HL-60/S4 treated with retinoic acid at 250 ng/mL for 4 days and 3 days (cell line): ENCODE results near the gene UTF1.

ENCODE experiments used
- in situ Hi-C: fragments of 300-500 bp; cut with MboI; formaldehyde crosslinking; loops from 2 replicates; pipeline ENCODE4 v1.7.0; 2022; ENCODE audit warnings: low sequenced_read_pairs

The UTF1 gene, protein sequence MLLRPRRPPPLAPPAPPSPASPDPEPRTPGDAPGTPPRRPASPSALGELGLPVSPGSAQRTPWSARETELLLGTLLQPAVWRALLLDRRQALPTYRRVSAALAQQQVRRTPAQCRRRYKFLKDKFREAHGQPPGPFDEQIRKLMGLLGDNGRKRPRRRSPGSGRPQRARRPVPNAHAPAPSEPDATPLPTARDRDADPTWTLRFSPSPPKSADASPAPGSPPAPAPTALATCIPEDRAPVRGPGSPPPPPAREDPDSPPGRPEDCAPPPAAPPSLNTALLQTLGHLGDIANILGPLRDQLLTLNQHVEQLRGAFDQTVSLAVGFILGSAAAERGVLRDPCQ

GRCh38 chr10:133230044-133230361, at the start of gene UTF1:
Gene UTF1, plus strand, starts transcription at chr10:133230217. Its CDS starts 72 bp downstream, at chr10:133230289.
- in situ Hi-C loops: no loop called here

GRCh38 chr10:133180965-133181639, 48.9 kb upstream of the UTF1 start:
- in situ Hi-C loops: no loop called here

DNA sequence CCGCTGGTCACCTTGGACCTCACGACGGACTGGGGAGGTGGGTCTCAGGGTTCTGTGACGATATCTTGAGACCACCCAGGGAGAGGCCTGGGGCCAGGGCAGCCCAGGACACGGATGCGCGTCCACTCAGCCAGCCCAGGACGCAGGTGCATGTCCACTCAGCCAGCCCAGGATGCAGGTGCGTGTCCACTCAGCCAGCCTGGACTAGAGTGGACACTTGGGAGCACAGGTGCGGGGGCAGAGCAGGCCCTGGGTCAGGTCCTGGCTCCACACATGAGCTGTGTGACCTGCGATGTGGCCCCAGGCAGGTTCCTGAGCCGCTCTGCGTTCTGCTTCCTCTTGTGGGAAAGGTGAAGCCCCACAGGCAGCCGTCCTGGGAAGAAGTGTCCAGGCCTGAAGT, 47.8 kb upstream of the UTF1 start:
- in situ Hi-C loops: no loop called here

DNA sequence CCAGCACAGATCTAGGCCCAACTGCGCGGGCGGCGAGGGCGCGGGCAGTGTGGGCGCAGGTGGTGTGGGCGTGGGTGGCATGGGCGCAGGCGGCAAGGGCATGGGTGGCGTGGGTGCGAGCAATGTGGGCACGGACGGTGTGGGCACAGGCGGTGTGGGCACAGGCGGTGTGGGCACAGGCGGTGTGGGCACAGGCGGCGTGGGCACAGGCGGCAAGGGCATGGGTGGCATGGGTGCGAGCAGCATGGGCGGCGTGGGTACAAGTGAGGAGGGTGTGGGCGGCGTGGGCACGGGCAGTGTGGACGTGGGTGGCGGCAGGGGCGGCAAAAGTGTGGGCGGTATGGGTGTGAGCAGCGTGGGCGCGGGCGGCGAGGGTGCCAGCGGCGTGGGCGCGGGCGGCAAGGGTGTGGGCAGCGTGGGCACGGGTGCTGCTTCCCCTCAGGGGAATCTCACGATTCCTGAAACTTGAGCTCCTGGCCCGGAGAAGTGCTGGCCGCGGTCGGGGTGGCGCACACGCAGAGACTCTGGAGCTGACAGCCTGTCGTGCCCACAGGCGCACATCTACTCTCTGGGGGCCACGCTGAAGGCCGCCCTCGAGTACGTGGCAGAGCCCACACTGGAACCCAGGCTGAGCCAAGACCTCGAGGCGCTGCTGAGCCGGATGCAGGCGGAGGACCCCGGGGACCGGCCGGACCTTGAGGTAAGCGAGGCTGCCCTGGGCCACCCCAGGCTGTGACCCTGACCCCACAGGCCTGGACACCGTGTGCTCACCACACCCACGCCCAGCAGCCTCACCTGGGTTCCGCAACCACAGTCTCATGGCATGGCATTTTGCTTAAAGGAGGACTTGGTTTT, 47.0 kb upstream of the UTF1 start:
- in situ Hi-C loops: no loop called here

DNA sequence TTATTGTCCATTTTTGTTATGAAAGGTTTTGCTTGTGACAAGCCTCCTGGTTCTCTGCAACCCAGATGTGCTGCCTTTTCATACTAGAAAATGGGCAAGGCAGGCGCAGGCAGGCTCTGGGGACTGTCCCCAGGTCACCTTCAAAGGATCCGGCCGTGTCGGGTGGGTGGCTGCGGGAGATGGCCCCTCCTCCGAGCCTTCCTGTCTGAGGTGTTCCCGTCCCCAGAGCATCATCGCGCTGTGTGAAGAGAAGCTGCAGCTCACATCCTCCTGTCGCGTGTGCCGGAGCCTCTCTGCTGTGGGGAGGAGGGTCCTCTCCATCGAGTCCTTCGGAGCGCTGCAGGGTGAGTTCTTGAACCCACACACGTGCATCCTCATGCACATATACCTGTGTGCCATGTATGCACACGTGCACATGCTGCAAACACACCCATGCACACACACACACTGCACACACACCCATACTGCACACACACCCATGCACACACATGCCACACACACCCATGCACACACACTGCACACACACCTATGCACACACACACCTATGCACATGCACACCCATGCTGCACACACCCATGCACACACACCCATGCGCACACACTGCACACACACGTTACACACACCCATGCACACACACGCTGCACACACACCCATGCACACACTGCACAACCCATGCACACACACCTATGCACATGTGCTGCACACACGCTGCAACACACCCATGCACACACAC, 46.2 kb upstream of the UTF1 start:
- in situ Hi-C loops: no loop called here

- in situ Hi-C loops: no loop called here
These were observed 45.3 kb upstream of the UTF1 start for GRCh38 chr10:133184591-133185244.

DNA sequence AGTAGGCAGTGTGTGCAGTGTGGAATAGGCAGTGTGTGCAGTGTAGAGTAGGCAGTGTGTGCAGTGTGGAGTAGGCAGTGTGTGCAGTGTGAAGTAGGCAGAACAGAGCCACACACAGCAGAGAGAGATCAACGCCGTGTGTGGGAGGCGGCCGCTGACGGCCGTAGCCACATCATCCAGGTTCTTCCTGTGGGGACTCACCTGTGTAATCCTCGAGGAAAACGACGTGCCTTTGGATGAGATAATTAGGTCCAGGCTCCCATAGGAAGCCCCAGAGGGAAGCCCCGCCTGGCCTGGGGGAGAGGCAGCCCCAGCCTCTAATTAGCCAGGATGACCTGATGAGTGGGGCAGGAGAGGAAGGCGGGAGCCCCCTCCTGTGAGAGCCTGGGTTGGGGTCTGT, 44.6 kb upstream of the UTF1 start:
- in situ Hi-C loops: no loop called here

- in situ Hi-C loops: no loop called here
These were observed 44.1 kb upstream of the UTF1 start for GRCh38 chr10:133185916-133186315.

DNA sequence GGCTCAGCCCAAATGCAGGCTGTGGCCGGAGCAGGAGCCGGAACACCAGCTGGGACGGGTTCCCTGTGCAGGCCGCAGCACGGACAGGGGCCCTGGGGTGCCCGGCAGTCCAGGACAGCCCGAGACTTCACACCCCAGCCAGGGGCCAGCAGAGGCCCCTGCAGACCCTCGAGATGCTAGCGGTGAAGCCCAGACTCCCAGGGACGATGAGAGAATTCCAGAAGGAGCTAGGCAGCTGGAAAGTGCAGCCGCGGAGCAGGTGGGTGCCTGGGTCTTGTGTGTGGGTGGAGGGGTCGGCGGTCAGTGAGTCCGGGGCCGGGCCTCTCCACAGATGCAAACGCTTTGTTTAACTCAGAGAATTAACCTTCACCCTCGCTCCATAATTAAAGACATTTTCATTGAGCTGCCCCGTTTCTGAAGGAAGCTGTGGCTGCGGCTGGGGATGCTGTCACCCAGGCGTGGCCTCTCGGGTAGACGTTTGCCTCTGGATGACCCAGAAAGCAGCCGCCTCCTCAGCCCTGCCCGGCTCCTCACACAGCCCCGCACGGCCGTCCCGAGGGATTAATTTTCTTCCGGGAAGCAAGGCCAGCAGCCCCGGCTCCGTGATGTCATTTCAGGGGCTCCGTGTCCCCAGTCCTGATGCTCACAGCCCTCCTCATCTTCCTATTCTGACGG, 43.5 kb upstream of the UTF1 start:
- in situ Hi-C loops: no loop called here

- in situ Hi-C loops: no loop called here
These were observed 42.7 kb upstream of the UTF1 start for GRCh38 chr10:133187091-133187905.

- in situ Hi-C loops: no loop called here
These were observed 41.9 kb upstream of the UTF1 start for GRCh38 chr10:133187906-133188681.

DNA sequence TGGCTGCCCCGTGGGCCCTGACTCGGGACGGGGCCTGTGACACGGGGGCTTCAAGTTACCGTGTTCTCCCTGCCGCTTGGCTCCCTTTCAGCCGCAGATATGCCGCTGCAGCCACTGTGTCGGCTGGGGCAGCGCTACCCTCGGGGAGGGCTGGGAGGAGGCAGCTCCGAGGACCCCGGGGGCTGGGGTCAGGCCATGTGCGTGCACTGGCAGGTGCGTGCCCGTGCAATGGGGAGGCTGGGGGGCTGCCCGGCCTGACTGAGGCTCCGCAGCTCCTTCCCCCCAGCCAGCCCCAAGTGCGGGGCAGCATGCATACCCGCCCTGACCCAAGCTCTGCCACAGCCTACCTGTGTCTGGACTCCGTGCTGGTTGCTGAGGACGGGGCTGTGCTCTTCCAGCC, 40.8 kb upstream of the UTF1 start:
- in situ Hi-C loops: no loop called here

GRCh38 chr10:133189726-133190125, 40.3 kb upstream of the UTF1 start:
- in situ Hi-C loops: no loop called here

DNA sequence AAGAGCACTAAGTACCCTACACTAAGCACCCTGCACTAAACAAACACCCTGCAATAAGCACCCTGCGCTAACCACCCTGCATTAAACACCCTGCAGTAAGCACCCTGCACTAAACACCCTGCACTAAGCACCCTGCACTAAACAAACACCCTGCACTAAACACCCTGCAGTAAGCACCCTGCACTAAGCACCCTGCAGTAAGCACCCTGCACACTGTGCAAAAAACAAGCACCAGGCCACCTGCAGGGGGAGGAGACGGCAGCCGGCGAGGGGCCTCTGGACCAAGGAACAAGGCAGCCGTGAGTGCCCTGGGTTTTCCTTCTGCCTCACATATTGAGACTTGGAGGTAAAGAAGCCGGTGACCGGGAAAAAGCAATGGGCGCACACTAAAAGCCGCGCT, 39.8 kb upstream of the UTF1 start:
- in situ Hi-C loops: no loop called here

DNA sequence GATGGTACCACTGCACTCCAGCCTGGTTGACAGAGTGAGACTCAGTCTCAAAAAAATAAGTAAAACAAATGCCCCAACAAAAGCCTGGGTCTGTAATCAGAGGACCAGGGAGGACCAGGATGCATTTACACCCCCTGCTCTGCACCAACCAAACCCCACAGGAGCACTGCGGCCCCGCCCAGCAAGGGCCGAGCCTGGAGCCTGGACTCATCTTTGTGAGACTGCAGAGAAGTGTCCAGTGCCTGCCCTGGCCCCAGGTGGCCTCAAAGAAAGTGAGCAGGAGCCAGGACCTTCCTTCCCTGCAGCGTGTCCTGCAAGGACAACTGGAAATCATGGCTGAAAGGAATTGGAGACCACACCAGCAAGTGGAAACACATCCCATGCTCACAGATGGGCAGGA, 38.4 kb upstream of the UTF1 start:
- in situ Hi-C loops: no loop called here

GRCh38 chr10:133194151-133194550, 35.9 kb upstream of the UTF1 start:
- in situ Hi-C loops: no loop called here

DNA sequence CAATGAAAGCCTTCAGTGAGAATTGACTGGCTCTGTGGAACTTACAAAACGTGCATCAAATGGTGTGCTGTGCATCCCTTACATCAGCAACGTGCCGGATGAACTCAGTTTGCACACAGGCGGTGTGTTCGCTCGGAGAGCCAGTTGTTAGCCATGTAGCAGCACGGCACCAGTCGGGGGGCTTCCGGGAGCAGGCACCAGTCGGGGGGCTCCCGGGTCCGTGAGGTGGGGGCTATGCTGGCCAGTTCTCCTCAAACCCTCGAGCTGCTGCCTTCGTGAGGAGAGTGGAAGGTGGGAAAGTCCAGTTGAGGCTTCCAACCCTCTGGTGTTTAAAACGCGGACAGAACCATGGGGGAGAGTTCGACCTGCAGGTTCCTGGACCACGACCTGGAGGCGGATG, 34.9 kb upstream of the UTF1 start:
- in situ Hi-C loops: no loop called here

DNA sequence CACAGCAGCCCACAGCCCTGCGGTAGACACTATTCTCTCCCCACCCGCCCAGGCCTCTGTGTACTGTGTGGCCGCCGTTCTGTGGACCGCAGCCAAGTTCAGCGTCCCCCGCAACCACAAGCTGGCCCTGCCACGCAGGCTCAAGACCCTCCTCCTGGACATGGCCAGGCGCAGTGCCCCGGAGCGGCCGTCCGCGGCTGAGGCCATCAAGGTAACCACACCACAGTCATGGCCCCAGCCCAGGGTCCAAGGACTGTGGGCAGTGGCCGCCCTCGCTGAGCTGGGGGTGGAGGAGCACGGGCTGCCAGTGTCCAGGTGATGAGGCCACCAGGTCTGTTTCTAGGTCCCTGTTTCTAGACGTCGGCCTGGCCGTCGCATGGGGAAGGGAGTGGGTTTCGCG, 34.4 kb upstream of the UTF1 start:
- in situ Hi-C loops: no loop called here
